Heart left ventricle (tissue), 16 donors: Measurements from ENCODE around the gene TLE4. TPM values are rescaled to one million over a fixed set of nuclear protein-coding genes. Genes with fewer than 3 reads are reported as not detected.

ENCODE experiments used
- ATAC-seq, 4 donors: fragments of 200-7000 bp; cut with Tn5 transposase; one replicate each; pipeline ENCODE4 v1.9.1; 2020 to 2022; ENCODE audit warnings: moderate library complexity in 4 of 4, mild to moderate bottlenecking in 3 of 4, moderate number of reproducible peaks in 1 of 4
- DNase-seq, 5 donors: peaks; one replicate each; pipeline ENCODE4 v3.0.0-alpha.2; 2020
- H3K27ac ChIP-seq, 12 donors: fragments of 200-600 bp; sonication (generic) in 4 of 12; one replicate each; pipeline versions ENCODE4 v1.5.0 to v1.8.0; 2016 to 2022; ENCODE audit warnings: mild to moderate bottlenecking in 2 of 12
- H3K27me3 ChIP-seq, 9 donors: fragments of 200-600 bp; sonication (generic) in 2 of 9; one replicate each; pipeline versions ENCODE4 v1.5.1 to v1.8.0; 2016 to 2022; ENCODE audit warnings: mild to moderate bottlenecking in 3 of 9
- H3K36me3 ChIP-seq, 9 donors: fragments of 200-600 bp; sonication (generic) in 2 of 9; one replicate each; pipeline versions ENCODE4 v1.5.0 to v1.8.0; 2018 to 2022; ENCODE audit warnings: mild to moderate bottlenecking in 2 of 9
- H3K4me1 ChIP-seq, 12 donors: fragments of 200-600 bp; sonication (generic) in 4 of 12; one replicate each; pipeline versions ENCODE4 v1.5.0 to v1.8.0; 2016 to 2022; ENCODE audit warnings: mild to moderate bottlenecking in 3 of 12
- H3K4me3 ChIP-seq, 12 donors: fragments of 200-600 bp; sonication (generic) in 4 of 12; one replicate each; pipeline versions ENCODE4 v1.5.0 to v1.8.0; 2017 to 2022; ENCODE audit warnings: mild to moderate bottlenecking in 9 of 12, moderate library complexity in 4 of 12
- H3K9me3 ChIP-seq, 12 donors: fragments of 200-600 bp; sonication (generic) in 4 of 12; one replicate each; pipeline versions ENCODE4 v1.5.0 to v1.8.0; 2016 to 2022; ENCODE audit warnings: mild to moderate bottlenecking in 1 of 12
- POLR2A ChIP-seq, 2 donors: fragments of 450-650 bp; IDR thresholded peaks; one replicate each; pipeline ENCODE4 v1.6.1; 2017; ENCODE audit warnings: antibody characterized with exemption in 2 of 2, mild to moderate bottlenecking in 2 of 2, moderate library complexity in 2 of 2
- WGBS, 4 donors: extraction: QIAGEN DNeasy Blood & Tissue Kit in 2 of 4; methylation state at CpG; one replicate each; pipeline versions ENCODE4 v1.1.5 to v1.1.7; 2013 to 2018; 5-methylcytosine and 5-hydroxymethylcytosine counted together
- intact Hi-C, 10 donors: fragments of 100-400 bp; cut with DNase I; formaldehyde crosslinking; loops; one replicate each; pipeline versions ENCODE4 v1.11.1 to v1.14.2; 2022
- polyA plus RNA-seq, 2 donors: library from polyadenylated mRNA; stranded (reverse); fragments of 200-250 nt; gene quantifications; one replicate each; pipeline ENCODE4 v1.2.3, GENCODE V29; 2013
- total RNA-seq, 9 donors: library from RNA; depleted of rRNA in 2 of 9; stranded (reverse); fragments of >200 nt in 2 of 9; fragmentation: NEBNext Ultra II Directional in 3 of 9; extraction: Animal tissue kit (Norgen Biotek cat#: 25700) in 3 of 9; gene quantifications; one replicate each; pipeline versions ENCODE4 v1.1.0 to v1.2.4, GENCODE V29; 2016 to 2023
- TF ChIP-seq, protein P1 (sequence below), 12 donors: fragments of 200-600 bp; sonication (generic) in 4 of 12; IDR thresholded peaks; one replicate each; pipeline versions ENCODE4 v1.5.0 to v1.8.0; 2018 to 2022; ENCODE audit warnings: antibody characterized with exemption in 12 of 12, mild to moderate bottlenecking in 5 of 12
- donor health status: ischemic (EF 13 %, LVEDD 7.1; RV severe dilation, severe dysfunction).
- donor health status: healthy with polysubstance abuse.
- donor health status: DM: no; HTN: yes; CAD: no.
- donor health status: DM: no; HTN: no; CAD: no.
- donor health status: ischemic (EF 25% LVEDD 6.9; RV normal size, moderate dysfunction).
- donor health status: ischemic (EF 25% LVEDD 5.7; RV mildly dilated, moderate dysfunction).
- donor health status: healthy.
- donor health status: DM: yes; HTN: yes; CAD: no.
- donor health status: ischemic (EF 35%, LVEDD 5.7; RV mildly dilated, moderate dysfunction).
- donor health status: nonischemic (EF 11% LVEDD 7.7; RV severe dilation, severe dysfunction).
- donor health status: DM: yes; HTN: yes; CAD: no.
- donor health status: PGD.
- donor health status: ischemic (EF 29% LVEDD 5.4; RV normal size, mild dysfunction).
- donor health status: nonischemic (EF 23%, LVEDD 6.1; RV moderate dilation, normal function).

TLE4 gene
- total and polyA plus RNA-seq, 11 donors = 3.7 to 23.9 (median 13.8) TPM

DNA sequence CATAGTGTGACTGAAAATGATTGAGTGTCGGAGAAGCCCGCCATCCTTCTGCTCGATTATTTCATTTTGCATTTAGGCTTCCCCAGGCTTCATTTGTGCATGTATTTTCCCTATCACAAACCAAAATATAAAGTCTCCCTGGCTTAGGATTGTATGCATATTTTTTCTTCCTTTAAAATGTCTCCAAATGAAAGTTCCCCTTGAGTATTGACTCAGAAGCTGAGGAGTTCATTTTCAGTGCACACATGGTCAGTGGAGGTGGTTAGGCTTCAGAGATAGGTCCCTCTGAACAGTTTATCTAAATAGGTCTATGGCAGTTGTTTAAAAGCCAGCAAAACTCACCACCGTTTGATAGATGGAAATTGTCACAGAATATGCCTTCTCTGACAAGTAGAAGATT is 97.2 kb downstream of the TLE4 start:
- no peak for DNase-seq
- Histone ChIP-seq H3K4me1 (peaks cover 0 to 38% (median 16%) of the 10 kb centered on the region in 12 donors), H3K27ac (no peak overlapping the region), H3K36me3 (peaks cover 0 to 6% (median 0%) of the 10 kb centered on the region in 9 donors), H3K4me3 (no peak overlapping the region), H3K27me3 (no peaks in the 10 kb centered on the region), H3K9me3 (no peaks in the 10 kb centered on the region)
- 73 to 86% (median 81%) methylated on average over 4 of the region's 4 CpGs for WGBS, 4 donors
- ATAC-seq = no peak
- no peak for TF ChIP-seq POLR2A (IDR thresholded peaks at IDR 0.05)
- TF ChIP-seq, protein P1, sequence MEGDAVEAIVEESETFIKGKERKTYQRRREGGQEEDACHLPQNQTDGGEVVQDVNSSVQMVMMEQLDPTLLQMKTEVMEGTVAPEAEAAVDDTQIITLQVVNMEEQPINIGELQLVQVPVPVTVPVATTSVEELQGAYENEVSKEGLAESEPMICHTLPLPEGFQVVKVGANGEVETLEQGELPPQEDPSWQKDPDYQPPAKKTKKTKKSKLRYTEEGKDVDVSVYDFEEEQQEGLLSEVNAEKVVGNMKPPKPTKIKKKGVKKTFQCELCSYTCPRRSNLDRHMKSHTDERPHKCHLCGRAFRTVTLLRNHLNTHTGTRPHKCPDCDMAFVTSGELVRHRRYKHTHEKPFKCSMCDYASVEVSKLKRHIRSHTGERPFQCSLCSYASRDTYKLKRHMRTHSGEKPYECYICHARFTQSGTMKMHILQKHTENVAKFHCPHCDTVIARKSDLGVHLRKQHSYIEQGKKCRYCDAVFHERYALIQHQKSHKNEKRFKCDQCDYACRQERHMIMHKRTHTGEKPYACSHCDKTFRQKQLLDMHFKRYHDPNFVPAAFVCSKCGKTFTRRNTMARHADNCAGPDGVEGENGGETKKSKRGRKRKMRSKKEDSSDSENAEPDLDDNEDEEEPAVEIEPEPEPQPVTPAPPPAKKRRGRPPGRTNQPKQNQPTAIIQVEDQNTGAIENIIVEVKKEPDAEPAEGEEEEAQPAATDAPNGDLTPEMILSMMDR (IDR thresholded peaks at IDR 0.05) = no peak
- intact Hi-C loops = loop anchor here in 4 of 10 donors (5.0 to 10.0 kb wide), 2 partner anchors 94 to 97 kb away; partner anchors contain the start of gene TLE4 (in 4 of the 4)

GRCh38 chr9:79670269-79670961 is 98.7 kb downstream of the TLE4 start:
- TF ChIP-seq, protein P1 (IDR thresholded peaks at IDR 0.05) = no peak
- no peak for TF ChIP-seq POLR2A (IDR thresholded peaks at IDR 0.05)
- WGBS, 4 donors = 94 to 98% (median 97%) methylated on average over 3 of the region's 3 CpGs
- H3K27me3 ChIP-seq = no peaks in the 10 kb centered on the region
- DNase-seq = no peak
- intact Hi-C loops = no loop called here
- no peak overlapping the region for H3K27ac ChIP-seq
- peaks cover 0 to 6% (median 0%) of the 10 kb centered on the region in 9 donors for H3K36me3 ChIP-seq
- H3K4me1 ChIP-seq = peaks cover 0 to 28% (median 11%) of the 10 kb centered on the region in 12 donors
- no peaks in the 10 kb centered on the region for H3K9me3 ChIP-seq
- no peak for ATAC-seq
- no peak overlapping the region for H3K4me3 ChIP-seq

DNA sequence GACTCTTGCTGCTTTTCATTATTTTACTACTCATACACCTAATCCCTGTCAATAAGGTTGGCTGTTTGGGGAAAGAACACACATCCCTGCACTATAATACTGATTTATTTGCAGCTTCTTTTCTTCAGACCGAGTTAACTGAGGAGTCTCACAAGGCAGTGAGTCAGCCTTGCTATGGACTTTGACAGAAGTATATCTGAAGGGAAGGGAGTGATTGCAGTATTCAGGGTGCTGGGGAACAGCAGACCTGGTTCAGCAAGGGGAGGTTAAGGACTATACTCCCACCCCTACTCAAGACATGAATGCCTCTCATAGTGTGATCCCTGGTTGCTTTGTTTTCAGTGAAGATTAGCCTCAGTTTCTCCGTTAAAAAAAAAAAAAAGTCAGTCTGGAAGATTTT is 99.8 kb downstream of the TLE4 start:
- 91 to 95% (median 94%) methylated on average over 2 of the region's 2 CpGs for WGBS, 4 donors
- intact Hi-C loops = no loop called here
- DNase-seq = no peak
- H3K4me1 ChIP-seq = peaks cover 0 to 23% (median 10%) of the 10 kb centered on the region in 12 donors
- H3K9me3 ChIP-seq = no peaks in the 10 kb centered on the region
- H3K27me3 ChIP-seq = no peaks in the 10 kb centered on the region
- no peak for ATAC-seq
- TF ChIP-seq, protein P1 (IDR thresholded peaks at IDR 0.05) = no peak
- no peak for TF ChIP-seq POLR2A (IDR thresholded peaks at IDR 0.05)
- H3K4me3 ChIP-seq = no peak overlapping the region
- peaks cover 0 to 6% (median 0%) of the 10 kb centered on the region in 9 donors for H3K36me3 ChIP-seq
- no peak overlapping the region for H3K27ac ChIP-seq

DNA sequence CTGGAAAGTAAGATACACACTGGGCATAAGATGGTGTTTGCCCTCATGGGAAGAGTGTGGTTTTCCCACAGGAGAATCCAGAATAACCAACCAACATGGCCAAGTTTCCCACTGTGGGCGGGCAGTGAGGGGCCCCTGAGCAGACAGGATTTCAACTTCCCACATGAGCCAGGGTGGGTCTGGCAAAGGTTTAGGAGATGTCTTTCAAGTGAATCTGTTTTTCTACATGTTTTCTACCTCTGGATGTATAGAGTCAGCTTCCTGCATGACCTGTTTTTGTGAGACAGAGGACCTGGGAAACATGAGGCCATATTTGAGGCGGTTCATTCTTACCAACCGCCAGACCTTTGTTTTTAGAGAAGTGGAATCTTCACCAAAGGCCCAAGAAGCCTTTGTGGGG is 100.5 kb downstream of the TLE4 start:
- Histone ChIP-seq H3K4me3 (no peak overlapping the region), H3K4me1 (peaks cover 0 to 23% (median 10%) of the 10 kb centered on the region in 12 donors), H3K27me3 (no peaks in the 10 kb centered on the region), H3K27ac (no peak overlapping the region), H3K36me3 (peaks cover 0 to 6% (median 0%) of the 10 kb centered on the region in 9 donors), H3K9me3 (no peaks in the 10 kb centered on the region)
- no peak for DNase-seq
- intact Hi-C loops = no loop called here
- TF ChIP-seq POLR2A (IDR thresholded peaks at IDR 0.05) = no peak
- TF ChIP-seq, protein P1 (IDR thresholded peaks at IDR 0.05) = no peak
- WGBS, 4 donors = 61 to 98% (median 81%) methylated on average over 3 of the region's 3 CpGs
- no peak for ATAC-seq
